Measurements from ENCODE around the gene ASB13.

- no peak for TF ChIP-seq EZH2 (IDR thresholded peaks at IDR 0.05; ENCODE audit: low read length, missing control alignments)
- TF ChIP-seq, protein P1, sequence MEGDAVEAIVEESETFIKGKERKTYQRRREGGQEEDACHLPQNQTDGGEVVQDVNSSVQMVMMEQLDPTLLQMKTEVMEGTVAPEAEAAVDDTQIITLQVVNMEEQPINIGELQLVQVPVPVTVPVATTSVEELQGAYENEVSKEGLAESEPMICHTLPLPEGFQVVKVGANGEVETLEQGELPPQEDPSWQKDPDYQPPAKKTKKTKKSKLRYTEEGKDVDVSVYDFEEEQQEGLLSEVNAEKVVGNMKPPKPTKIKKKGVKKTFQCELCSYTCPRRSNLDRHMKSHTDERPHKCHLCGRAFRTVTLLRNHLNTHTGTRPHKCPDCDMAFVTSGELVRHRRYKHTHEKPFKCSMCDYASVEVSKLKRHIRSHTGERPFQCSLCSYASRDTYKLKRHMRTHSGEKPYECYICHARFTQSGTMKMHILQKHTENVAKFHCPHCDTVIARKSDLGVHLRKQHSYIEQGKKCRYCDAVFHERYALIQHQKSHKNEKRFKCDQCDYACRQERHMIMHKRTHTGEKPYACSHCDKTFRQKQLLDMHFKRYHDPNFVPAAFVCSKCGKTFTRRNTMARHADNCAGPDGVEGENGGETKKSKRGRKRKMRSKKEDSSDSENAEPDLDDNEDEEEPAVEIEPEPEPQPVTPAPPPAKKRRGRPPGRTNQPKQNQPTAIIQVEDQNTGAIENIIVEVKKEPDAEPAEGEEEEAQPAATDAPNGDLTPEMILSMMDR (conservative IDR thresholded peaks at IDR 0.05 in 1 of 2, IDR thresholded peaks at IDR 0.05 in 1 of 2; ENCODE audit: low read depth in 1 of 2, low read length in 2 of 2) = no peak
These were observed 22.9 kb downstream of the ASB13 start for GRCh38 chr10:5643346-5644067.
